DND-41 (cell line): Measurements from ENCODE around the gene MFRP.

Experiments used
- ATAC-seq: fragments of 200-7000 bp; cut with Tn5 transposase; 3 replicates; pipeline ENCODE4 v1.9.1; 2021; ENCODE audit warnings: low read depth; ENCODE audit not compliant: insufficient read depth
- DNase-seq: peaks from one replicate; pipeline ENCODE4 v3.0.0-alpha.2; 2020
- H2AFZ ChIP-seq: 2 replicates; pipeline ENCODE4 v1.6.0; 2012; ENCODE audit warnings: low read depth, low read length
- H3K27ac ChIP-seq: 2 replicates; pipeline ENCODE4 v1.5.1; 2012; ENCODE audit warnings: low read length, inconsistent platforms
- H3K27me3 ChIP-seq: fragments of 200-600 bp; sonication (generic); 2 replicates; pipeline ENCODE4 v1.6.0; 2012; ENCODE audit warnings: low read length, mild to moderate bottlenecking, inconsistent platforms; ENCODE audit not compliant: insufficient read depth, poor library complexity
- H3K36me3 ChIP-seq: 2 replicates; pipeline ENCODE4 v1.5.1; 2012; ENCODE audit warnings: low read length, inconsistent platforms; ENCODE audit not compliant: insufficient read depth
- H3K4me1 ChIP-seq: 2 replicates; pipeline ENCODE4 v1.5.1; 2012; ENCODE audit warnings: mild to moderate bottlenecking, low read length; ENCODE audit not compliant: insufficient read depth
- H3K4me2 ChIP-seq: 2 replicates; pipeline ENCODE4 v1.6.0; 2012; ENCODE audit warnings: mild to moderate bottlenecking, moderate library complexity, low read length, inconsistent platforms; ENCODE audit not compliant: insufficient read depth
- H3K4me3 ChIP-seq, 2 experiments: fragments of 200-600 bp in 1 of 2; shearing (Covaris generic) in 1 of 2; 2 replicates each; pipeline ENCODE4 v1.5.1; 2012 to 2016; ENCODE audit warnings: inconsistent platforms in 2 of 2, low read length in 2 of 2, mild to moderate bottlenecking in 2 of 2, low read depth in 1 of 2, moderate library complexity in 1 of 2
- H3K79me2 ChIP-seq: 2 replicates; pipeline ENCODE4 v1.6.0; 2012; ENCODE audit warnings: low read length, inconsistent platforms; ENCODE audit not compliant: insufficient read depth
- H3K9ac ChIP-seq: 2 replicates; pipeline ENCODE4 v1.6.0; 2012; ENCODE audit warnings: low read depth, mild to moderate bottlenecking, inconsistent platforms, low read length, moderate library complexity
- H3K9me3 ChIP-seq: 2 replicates; pipeline ENCODE4 v1.5.1; 2012; ENCODE audit warnings: low read length, moderate library complexity, mild to moderate bottlenecking, inconsistent platforms; ENCODE audit not compliant: insufficient read depth, severe bottlenecking
- H4K20me1 ChIP-seq: 2 replicates; pipeline ENCODE4 v1.6.0; 2012; ENCODE audit warnings: low read length; ENCODE audit not compliant: insufficient read depth
- CTCF ChIP-seq: IDR thresholded peaks from 2 replicates; pipeline ENCODE4 v1.5.1; 2012; ENCODE audit warnings: borderline replicate concordance, low read length, moderate library complexity, mild to moderate bottlenecking; ENCODE audit not compliant: poor library complexity, severe bottlenecking; ENCODE audit errors: extremely low read depth
- EZH2 ChIP-seq: IDR thresholded peaks from 3 replicates; pipeline ENCODE4 v1.6.1; 2012; ENCODE audit warnings: borderline replicate concordance, low read depth, mild to moderate bottlenecking, moderate library complexity, low read length, inconsistent platforms; ENCODE audit not compliant: severe bottlenecking

Gene MFRP

GRCh38 chr11:119330237-119330636, 16.3 kb downstream of the MFRP start:
- H3K9me3 ChIP-seq: no peaks in the 10 kb centered on the region
- peaks cover under 1% of the 10 kb centered on the region; the same call in 1 of the 2 replicates for H3K36me3 ChIP-seq
- H3K27me3 ChIP-seq: peaks cover 6% of the 10 kb centered on the region
- H3K79me2 ChIP-seq: peaks cover 9% of the 10 kb centered on the region
- H3K27ac ChIP-seq: no peak overlapping the region
- H3K4me3 ChIP-seq: no peak overlapping the region
- TF ChIP-seq EZH2 (no peak), CTCF (no peak)
- peaks cover 12% of the 10 kb centered on the region for H3K4me1 ChIP-seq
- H2AFZ ChIP-seq: no peak overlapping the region
- H3K9ac ChIP-seq: no peak overlapping the region
- ATAC-seq (no peak), DNase-seq (no peak)
- no peak overlapping the region for H3K4me2 ChIP-seq
- H4K20me1 ChIP-seq: peaks cover 3% of the 10 kb centered on the region; the same call in 1 of the 2 replicates

GRCh38 chr11:119329320-119329719, 17.2 kb downstream of the MFRP start:
- TF ChIP-seq CTCF (no peak), EZH2 (no peak)
- H3K27me3 ChIP-seq: peaks cover 6% of the 10 kb centered on the region
- H3K4me1 ChIP-seq: peaks cover 7% of the 10 kb centered on the region
- H3K36me3 ChIP-seq: no peaks in the 10 kb centered on the region
- no peak overlapping the region for H3K4me2 ChIP-seq
- H2AFZ ChIP-seq: no peak overlapping the region
- DNase-seq (no peak), ATAC-seq (no peak)
- no peaks in the 10 kb centered on the region for H3K9me3 ChIP-seq
- H3K9ac ChIP-seq: no peak overlapping the region
- H3K4me3 ChIP-seq: no peak overlapping the region
- H3K27ac ChIP-seq: no peak overlapping the region
- no peaks in the 10 kb centered on the region for H4K20me1 ChIP-seq
- no peaks in the 10 kb centered on the region for H3K79me2 ChIP-seq

- H3K79me2 ChIP-seq: no peaks in the 10 kb centered on the region
- peaks cover 12% of the 10 kb centered on the region for H3K4me1 ChIP-seq
- DNase-seq: no peak
- no peak overlapping the region for H3K27ac ChIP-seq
- H3K9me3 ChIP-seq: no peaks in the 10 kb centered on the region
- H3K4me3 ChIP-seq: no peak overlapping the region
- H3K4me2 ChIP-seq: no peak overlapping the region
- H3K27me3 ChIP-seq: peaks cover 8% of the 10 kb centered on the region
- H4K20me1 ChIP-seq: no peaks in the 10 kb centered on the region
- H2AFZ ChIP-seq: no peak overlapping the region
- H3K9ac ChIP-seq: no peak overlapping the region
- ATAC-seq: no peak
- no peaks in the 10 kb centered on the region for H3K36me3 ChIP-seq
- no peak for TF ChIP-seq CTCF
- TF ChIP-seq EZH2: no peak
Observed at GRCh38 chr11:119324189-119324588, 22.3 kb downstream of the MFRP start.
